OCI-M2 (cell line): ENCODE measurements around the gene SEC14L1.
"Not testable (repeated sequence)": the region's sequence is repeated elsewhere in the genome, so short reads cannot be mapped to it uniquely, and the experiment has no call there.

ENCODE experiments used
- DNase-seq: peaks from one replicate; lab custom pipeline; 2025; ENCODE audit not compliant: unreplicated experiment; lab: John Stamatoyannopoulos, UW

The SEC14L1 gene

DNA sequence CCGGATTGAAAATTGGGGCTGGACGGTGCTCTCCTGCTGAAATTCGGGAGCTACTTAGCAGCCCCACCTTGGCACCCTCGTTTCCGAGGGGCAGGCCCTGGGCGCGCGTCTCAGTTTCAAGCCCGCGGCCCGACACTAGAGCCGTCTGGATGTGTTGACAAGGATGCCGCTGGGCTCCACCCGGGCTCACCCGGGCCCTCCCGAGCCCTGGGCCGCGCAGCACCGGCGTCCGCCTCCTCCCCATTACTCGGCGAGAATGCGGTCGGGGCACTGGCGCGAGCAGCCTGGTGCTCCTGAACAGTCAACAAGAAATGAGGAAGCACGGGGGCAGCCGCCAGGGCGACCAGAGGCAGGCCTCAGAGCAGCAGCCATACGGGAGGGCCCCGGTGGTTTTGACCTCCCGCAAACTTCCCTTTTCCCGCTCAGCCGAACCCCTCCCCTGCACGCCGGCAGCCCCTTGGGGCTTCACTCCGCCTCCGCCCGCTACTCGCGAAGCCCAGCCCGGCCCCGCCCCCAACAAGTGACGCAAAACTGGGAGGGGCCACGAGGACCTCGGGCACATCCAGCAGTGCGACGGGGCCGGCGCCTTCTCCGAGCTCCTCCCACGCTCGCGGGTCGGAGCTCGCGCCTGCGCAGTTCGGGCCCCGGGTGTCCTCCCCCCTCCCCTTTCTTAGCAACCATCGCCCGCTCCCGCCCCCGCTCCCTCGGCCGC is 447 bp upstream of the SEC14L1 start:
- peak; percentile 62 for DNase-seq

GRCh38 chr17:77141846-77142449 is 1.2 kb downstream of the SEC14L1 start:
- no peak for DNase-seq

DNA sequence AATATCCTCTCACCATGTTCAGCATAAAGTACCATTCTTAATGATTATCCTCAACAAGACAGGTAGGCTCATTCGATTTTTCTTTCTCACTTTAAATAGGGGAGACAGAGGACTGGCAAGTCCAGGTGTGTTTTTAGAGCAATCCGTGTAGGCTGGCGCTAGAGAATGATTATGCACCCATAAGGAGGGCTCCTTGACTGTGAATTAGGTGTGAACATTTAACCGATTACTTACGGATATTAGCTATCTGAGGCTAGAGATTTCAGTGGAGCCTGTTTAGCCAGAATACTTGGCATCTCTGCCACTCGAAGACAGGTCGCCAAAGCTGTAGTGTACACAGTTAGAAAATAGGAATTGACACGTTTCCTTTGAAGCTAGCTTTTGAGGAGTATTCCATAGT is 1.9 kb downstream of the SEC14L1 start:
- DNase-seq, result no peak

DNA sequence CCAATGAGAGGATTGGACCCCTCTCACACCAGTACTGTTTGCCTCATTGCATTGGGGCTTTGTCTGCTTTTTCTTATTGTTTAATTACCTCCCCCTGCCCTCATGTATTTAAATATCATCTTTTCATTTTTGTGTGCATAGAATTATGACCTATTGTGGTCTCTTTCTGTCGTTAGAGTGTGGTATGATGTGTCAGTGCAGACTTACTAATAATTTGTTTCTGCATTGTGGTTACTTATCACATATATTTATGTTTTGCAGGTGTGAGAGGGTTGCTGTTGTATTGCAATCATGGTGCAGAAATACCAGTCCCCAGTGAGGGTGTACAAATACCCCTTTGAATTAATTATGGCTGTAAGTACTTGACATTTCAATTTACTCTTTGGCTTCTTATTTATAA is 2.5 kb downstream of the SEC14L1 start:
- DNase-seq, result no peak

GRCh38 chr17:77144227-77144626 is 3.5 kb downstream of the SEC14L1 start:
- DNase-seq, result no peak

DNA sequence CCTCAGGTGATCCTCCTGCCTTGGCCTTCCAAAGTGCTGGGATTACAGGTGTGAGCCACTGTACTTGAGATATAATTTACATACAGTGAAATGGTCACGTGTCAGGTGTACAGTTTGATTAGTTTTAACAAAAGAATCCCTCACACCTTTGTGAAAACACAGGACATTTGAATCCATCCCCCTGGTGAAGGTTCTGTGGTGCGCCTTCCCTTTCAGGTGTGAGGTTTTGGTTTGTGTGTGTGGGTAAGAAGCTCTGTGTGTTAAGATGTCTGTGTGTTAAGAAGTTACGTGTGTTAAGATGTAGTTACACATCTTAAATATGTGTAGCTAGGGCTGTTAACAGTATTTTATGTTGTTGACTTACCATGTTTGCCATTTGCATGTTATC is 4.4 kb downstream of the SEC14L1 start:
- no peak for DNase-seq

- DNase-seq, result no peak
These were observed 5.0 kb downstream of the SEC14L1 start for GRCh38 chr17:77145612-77146245.

DNA sequence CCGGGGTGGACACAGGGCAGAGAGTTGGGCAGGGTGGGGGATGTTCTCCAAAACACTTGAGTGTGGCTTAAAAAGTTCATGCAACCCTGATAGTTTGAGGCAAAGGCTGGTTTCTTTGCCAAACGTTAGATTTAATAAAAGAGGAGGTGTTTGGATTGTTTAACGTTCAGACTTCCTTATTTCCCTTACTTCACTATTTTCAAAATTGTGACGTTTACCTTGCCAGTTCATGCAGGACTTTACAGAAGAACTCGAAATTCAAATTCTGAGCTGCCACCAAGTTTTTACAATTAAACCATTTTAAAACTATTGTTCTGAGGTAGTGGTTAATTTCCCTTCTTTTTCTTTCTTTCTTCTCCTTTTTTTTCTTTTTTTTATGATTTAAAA is 5.5 kb downstream of the SEC14L1 start:
- no peak for DNase-seq

DNA sequence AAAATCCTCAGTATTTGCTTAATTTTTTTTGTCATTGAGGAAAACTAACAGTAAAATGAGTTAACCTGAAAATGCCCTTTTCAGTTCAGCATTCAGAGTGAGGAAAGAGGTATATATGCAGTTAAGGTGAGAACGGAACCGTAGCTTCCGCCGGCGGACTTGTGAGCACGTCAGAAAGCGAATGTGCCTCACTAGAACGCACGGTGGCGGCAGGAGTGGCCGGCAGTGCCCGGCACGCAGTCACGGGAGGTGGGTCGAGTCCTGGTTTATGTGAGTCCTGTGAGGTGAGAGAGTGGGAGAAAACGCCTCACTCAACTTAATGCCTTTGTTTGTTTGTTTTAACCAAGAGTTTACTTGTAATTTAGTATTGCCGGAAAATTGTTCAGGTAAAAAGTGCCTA is 6.1 kb downstream of the SEC14L1 start:
- no peak for DNase-seq

DNA sequence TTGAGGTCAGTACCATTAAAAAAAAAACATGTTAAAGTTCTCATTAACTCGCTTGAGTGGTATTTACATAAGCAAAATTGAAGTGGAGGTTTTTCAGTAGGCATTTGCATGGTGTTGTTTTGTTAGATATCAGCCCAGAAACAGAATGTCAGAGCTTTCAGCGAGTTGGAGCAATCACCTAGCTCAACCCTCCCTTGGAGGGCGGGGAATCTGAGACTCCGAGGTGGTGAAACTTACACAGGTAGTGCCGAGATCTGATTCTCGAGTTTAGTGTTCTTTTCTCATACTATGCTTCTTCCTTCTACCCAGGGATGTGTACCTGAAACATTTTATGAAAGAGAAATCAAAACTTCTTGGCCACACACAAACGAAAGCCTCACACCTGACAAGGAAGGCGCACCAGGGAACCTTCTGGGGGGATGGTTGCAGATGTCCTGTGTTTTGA is 6.6 kb downstream of the SEC14L1 start:
- no peak for DNase-seq

DNA sequence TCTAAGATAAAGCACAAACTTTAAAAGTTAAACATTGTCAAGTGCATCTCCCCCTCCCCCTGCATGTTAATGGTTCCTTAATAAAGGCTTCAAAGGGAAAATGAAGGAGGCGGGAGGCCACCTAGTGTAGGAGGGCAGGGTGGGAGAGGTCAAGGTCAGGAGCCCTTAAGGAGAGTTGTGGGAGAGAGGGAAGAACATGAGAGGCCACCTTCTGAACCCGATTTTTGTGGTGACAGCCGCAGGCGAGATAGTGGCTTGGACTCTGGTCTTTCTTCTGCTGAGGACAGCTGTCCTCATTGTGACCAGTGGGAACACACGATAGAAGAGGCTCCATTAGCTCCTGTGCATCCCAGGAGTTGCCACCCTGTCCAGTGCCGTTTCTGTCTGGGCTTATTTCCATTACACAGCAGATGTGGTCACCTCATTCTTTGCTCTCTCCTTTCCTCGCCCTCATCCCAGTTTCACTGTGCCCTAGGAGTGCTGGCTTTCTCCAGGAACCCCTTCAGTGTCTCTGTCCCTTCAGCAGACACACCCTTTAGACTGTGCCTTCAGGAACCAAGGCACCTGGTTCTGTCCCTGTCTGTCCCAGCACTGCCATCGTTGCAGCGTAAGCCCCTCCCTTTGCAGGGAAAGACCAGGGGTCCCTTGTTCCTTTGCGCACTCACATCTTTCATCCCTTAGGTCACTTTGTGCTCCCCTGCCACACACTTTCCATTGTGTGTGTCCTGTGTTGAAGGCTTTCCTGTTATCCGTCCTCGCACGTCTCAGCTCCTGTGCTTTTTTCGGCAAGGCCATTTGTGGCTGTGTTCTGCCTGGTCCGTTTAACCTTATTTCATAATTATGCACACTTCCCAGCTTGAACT is 7.5 kb downstream of the SEC14L1 start:
- no peak for DNase-seq

- no peak for DNase-seq
These were observed 8.3 kb downstream of the SEC14L1 start for GRCh38 chr17:77148940-77149510.

- DNase-seq, result no peak
These were observed 9.4 kb downstream of the SEC14L1 start for GRCh38 chr17:77150196-77150595.

DNA sequence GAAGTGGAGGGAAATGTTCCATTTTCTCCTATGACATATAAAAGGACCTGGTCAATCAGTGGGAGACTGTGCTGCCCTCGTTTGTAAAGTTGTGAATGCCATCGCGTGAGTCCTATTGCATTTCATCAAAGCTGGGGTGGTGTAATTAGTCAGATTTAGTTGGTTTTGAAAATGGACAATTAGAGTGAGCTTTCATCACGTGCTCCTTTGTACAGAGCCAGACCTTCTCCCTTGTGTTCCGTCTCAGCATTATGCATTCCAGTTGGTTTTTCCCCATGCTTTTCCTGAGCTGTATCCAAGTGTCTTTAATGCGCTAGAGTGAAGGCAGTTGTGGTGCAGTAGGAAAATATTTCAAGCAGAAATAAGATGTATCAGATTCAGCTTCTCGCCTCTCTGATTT is 10.4 kb downstream of the SEC14L1 start:
- no peak for DNase-seq

DNA sequence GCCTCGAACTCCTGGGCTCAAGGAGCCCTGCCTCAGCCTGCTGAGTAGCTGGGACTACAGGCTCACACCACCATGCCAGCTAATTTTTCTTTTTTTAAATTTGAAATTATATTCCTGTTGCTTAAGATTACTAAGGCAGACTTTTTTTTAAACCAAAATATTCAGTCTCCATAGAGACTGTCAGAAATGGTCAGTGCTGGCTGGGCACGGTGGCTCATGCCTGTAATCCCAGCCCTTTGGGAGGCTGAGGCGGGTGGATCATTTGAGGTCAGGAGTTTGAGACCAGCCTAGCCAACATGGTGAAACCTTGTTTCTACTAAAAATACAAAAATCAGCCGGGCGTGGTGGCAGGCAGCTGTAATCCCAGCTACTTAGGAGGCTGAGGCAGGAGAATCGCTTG is 11.3 kb downstream of the SEC14L1 start:
- not testable (repeated sequence) for DNase-seq

GRCh38 chr17:77153472-77153871 is 12.7 kb downstream of the SEC14L1 start:
- no peak for DNase-seq

DNA sequence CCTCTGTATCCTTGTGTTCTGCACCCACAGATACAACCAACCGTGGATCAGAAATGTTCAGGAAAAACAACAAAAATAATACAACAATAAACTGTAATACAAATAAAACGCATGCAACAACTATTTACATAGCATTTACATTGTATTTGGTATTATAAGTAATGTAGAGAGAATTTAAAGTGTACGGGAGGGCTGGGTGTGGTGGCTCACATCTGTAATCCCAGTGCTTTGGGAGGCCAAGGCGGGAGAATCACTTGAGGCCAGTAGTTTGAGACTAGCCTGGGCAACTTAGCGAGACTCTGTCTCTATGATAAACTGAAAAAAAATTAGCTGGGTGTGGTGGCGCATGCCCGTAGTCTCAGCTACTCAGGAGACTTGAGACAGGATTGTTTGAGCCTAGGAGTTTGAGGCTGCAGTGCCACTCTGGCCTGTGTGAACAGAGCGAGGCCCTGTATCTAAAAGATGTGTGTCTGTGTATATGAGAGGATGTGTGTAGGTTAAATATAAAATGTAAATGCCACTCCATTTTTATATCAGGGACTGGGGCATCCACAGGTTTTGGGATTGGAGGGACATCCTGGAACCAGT is 13.3 kb downstream of the SEC14L1 start:
- no peak for DNase-seq

GRCh38 chr17:77155125-77155524 is 14.4 kb downstream of the SEC14L1 start:
- DNase-seq, result no peak

GRCh38 chr17:77157766-77158165 is 17.0 kb downstream of the SEC14L1 start:
- not testable (repeated sequence) for DNase-seq

DNA sequence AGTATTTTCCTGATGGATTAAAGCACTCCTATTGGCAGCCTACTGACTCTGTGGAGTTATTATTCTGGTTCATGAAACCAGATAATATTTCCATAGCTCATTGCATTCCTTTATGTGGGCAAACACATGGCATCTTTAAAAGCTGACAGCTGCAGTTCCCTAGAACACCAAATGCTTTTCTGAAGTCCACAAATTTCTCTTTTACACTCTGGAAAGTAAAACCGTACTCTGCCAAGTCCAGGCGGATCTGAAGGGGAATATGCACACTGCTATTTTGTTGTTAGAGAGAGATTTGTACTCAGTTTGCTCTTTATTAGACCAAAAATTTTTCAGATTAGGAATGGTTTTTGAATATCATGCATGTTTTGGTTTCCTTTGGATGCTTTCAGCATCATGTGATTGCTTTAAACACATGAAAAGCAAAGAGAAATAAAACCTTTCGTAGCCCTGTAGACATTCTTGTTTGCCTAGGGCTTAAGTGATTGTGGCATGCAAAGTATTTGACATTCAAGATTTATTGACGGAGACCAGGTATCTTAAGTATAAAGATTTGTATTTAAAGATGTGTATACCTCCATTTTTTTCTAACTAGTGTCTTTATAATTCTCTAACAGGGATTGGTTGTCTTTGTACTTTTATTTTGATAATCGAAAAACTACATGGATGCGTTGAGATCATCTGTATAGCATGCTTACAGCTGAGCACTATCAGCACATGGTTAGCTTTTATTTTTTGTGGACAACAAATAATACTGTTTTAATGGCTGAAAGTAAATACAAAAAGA is 19.5 kb downstream of the SEC14L1 start:
- DNase-seq, result no peak
